Chondrocyte (in vitro differentiated cells): Measurements from ENCODE around the gene PRIM1. TPM values are rescaled to one million over a fixed set of nuclear protein-coding genes. Genes with fewer than 3 reads are reported as not detected.

Experiments used
- DNase-seq: peaks from one replicate; pipeline ENCODE4 v3.0.0; 2021; ENCODE audit warnings: mixed read lengths, low spot score
- H3K27ac Mint-ChIP-seq: one replicate; pipeline ENCODE4 v1.8.0; 2021; ENCODE audit warnings: mild to moderate bottlenecking, moderate library complexity, mixed read lengths; ENCODE audit not compliant: unreplicated experiment
- H3K27me3 Mint-ChIP-seq: 2 replicates; pipeline ENCODE4 v1.8.0; 2021; ENCODE audit warnings: low read depth, mixed read lengths
- H3K36me3 Mint-ChIP-seq: 2 replicates; pipeline ENCODE4 v1.8.0; 2021; ENCODE audit warnings: low read depth, mixed read lengths
- H3K4me1 Mint-ChIP-seq: 2 replicates; pipeline ENCODE4 v1.8.0; 2021; ENCODE audit warnings: low read depth, mild to moderate bottlenecking, mixed read lengths
- H3K4me3 Mint-ChIP-seq: one replicate; pipeline ENCODE4 v1.8.0; 2021; ENCODE audit warnings: mild to moderate bottlenecking, moderate library complexity, mixed read lengths; ENCODE audit not compliant: unreplicated experiment
- H3K9me3 Mint-ChIP-seq: 2 replicates; pipeline ENCODE4 v1.8.0; 2021; ENCODE audit warnings: low read depth, mixed read lengths
- CTCF ChIP-seq: fragments of 200-600 bp; sonication (generic); IDR thresholded peaks from 2 replicates; pipeline ENCODE4 v1.5.0; 2021; ENCODE audit warnings: antibody characterized with exemption, mild to moderate bottlenecking, moderate library complexity
- total RNA-seq: library from RNA; stranded (reverse); gene quantifications from 3 replicates; pipeline ENCODE4 v1.2.1, GENCODE V29; 2021

The PRIM1 gene
- total RNA-seq, 1 donor from 2014 or later = 3.5 TPM

- peak overlapping the region; percentile 98 for H3K4me3 Mint-ChIP-seq
- no peaks in the 10 kb centered on the region for H3K9me3 Mint-ChIP-seq
- TF ChIP-seq CTCF = no peak
- no peaks in the 10 kb centered on the region for H3K27me3 Mint-ChIP-seq
- DNase-seq = peak; percentile 27
- H3K4me1 Mint-ChIP-seq = peaks cover 52% of the 10 kb centered on the region
- H3K36me3 Mint-ChIP-seq = peaks cover 15% of the 10 kb centered on the region
- peak overlapping the region; percentile 97 for H3K27ac Mint-ChIP-seq
Measured at GRCh38 chr12:56724701-56724971, 27.5 kb downstream of the PRIM1 start.

- H3K4me3 Mint-ChIP-seq = peak overlapping the region; percentile 98
- no peak for DNase-seq
- peaks cover 19% of the 10 kb centered on the region for H3K36me3 Mint-ChIP-seq
- no peaks in the 10 kb centered on the region for H3K9me3 Mint-ChIP-seq
- peaks cover 57% of the 10 kb centered on the region for H3K4me1 Mint-ChIP-seq
- no peak for TF ChIP-seq CTCF
- no peaks in the 10 kb centered on the region for H3K27me3 Mint-ChIP-seq
- peak overlapping the region; percentile 97 for H3K27ac Mint-ChIP-seq
Measured at GRCh38 chr12:56723889-56724700, 28.0 kb downstream of the PRIM1 start.

GRCh38 chr12:56723352-56723751 lies 28.8 kb downstream of the PRIM1 start:
- H3K9me3 Mint-ChIP-seq = no peaks in the 10 kb centered on the region
- peak overlapping the region; percentile 97 for H3K27ac Mint-ChIP-seq
- peaks cover 22% of the 10 kb centered on the region for H3K36me3 Mint-ChIP-seq
- peak overlapping the region; percentile 98 for H3K4me3 Mint-ChIP-seq
- no peak for TF ChIP-seq CTCF
- peaks cover 62% of the 10 kb centered on the region for H3K4me1 Mint-ChIP-seq
- DNase-seq = no peak
- H3K27me3 Mint-ChIP-seq = no peaks in the 10 kb centered on the region

GRCh38 chr12:56722832-56723231 lies 29.3 kb downstream of the PRIM1 start:
- Mint-ChIP-seq H3K27ac (peak overlapping the region; percentile 14), H3K4me3 (peak overlapping the region; percentile 98), H3K27me3 (no peaks in the 10 kb centered on the region), H3K4me1 (peaks cover 62% of the 10 kb centered on the region), H3K36me3 (peaks cover 22% of the 10 kb centered on the region), H3K9me3 (no peaks in the 10 kb centered on the region)
- no peak for TF ChIP-seq CTCF
- DNase-seq = no peak

- DNase-seq = no peak
- H3K27ac Mint-ChIP-seq = peak overlapping the region; percentile 46
- H3K9me3 Mint-ChIP-seq = no peaks in the 10 kb centered on the region
- H3K36me3 Mint-ChIP-seq = peaks cover 23% of the 10 kb centered on the region
- TF ChIP-seq CTCF = no peak
- peaks cover 65% of the 10 kb centered on the region for H3K4me1 Mint-ChIP-seq
- H3K27me3 Mint-ChIP-seq = no peaks in the 10 kb centered on the region
- H3K4me3 Mint-ChIP-seq = no peak overlapping the region
Measured at GRCh38 chr12:56721721-56722120, 30.4 kb downstream of the PRIM1 start.
